Panc1 (cell line): ENCODE data around the gene SLC7A9.

Experiments used
- CTCF ChIP-seq: fragments of 450-650 bp; IDR thresholded peaks from 2 replicates; pipeline ENCODE4 v1.5.1; 2017; ENCODE audit warnings: mild to moderate bottlenecking
- POLR2AphosphoS5 ChIP-seq: IDR thresholded peaks from 2 replicates; pipeline ENCODE4 v1.6.1; 2012; ENCODE audit warnings: mild to moderate bottlenecking, low read depth, low read length, moderate library complexity
- TF ChIP-seq, protein P1 (sequence below), 2 experiments: IDR thresholded peaks; 2 replicates each; pipeline ENCODE4 v1.6.1; 2011 to 2012; ENCODE audit warnings: low read depth in 2 of 2, control low read depth in 1 of 2, low read length in 1 of 2, mild to moderate bottlenecking in 1 of 2, moderate library complexity in 1 of 2; ENCODE audit not compliant: insufficient read depth in 1 of 2

GRCh38 chr19:32857584-32857983 lies 12.0 kb downstream of the SLC7A9 start:
- TF ChIP-seq CTCF (no peak), POLR2AphosphoS5 (no peak)
- TF ChIP-seq, protein P1, sequence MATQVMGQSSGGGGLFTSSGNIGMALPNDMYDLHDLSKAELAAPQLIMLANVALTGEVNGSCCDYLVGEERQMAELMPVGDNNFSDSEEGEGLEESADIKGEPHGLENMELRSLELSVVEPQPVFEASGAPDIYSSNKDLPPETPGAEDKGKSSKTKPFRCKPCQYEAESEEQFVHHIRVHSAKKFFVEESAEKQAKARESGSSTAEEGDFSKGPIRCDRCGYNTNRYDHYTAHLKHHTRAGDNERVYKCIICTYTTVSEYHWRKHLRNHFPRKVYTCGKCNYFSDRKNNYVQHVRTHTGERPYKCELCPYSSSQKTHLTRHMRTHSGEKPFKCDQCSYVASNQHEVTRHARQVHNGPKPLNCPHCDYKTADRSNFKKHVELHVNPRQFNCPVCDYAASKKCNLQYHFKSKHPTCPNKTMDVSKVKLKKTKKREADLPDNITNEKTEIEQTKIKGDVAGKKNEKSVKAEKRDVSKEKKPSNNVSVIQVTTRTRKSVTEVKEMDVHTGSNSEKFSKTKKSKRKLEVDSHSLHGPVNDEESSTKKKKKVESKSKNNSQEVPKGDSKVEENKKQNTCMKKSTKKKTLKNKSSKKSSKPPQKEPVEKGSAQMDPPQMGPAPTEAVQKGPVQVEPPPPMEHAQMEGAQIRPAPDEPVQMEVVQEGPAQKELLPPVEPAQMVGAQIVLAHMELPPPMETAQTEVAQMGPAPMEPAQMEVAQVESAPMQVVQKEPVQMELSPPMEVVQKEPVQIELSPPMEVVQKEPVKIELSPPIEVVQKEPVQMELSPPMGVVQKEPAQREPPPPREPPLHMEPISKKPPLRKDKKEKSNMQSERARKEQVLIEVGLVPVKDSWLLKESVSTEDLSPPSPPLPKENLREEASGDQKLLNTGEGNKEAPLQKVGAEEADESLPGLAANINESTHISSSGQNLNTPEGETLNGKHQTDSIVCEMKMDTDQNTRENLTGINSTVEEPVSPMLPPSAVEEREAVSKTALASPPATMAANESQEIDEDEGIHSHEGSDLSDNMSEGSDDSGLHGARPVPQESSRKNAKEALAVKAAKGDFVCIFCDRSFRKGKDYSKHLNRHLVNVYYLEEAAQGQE (IDR thresholded peaks at IDR 0.05; ENCODE audit: insufficient read depth in 1 of 2, low read depth in 2 of 2, low read length in 1 of 2), result no peak
